SK-N-MC (cell line): ENCODE results near the gene TRIM77.
"Not testable (repeated sequence)": the region's sequence is repeated elsewhere in the genome, so short reads cannot be mapped to it uniquely, and the experiment has no call there.

ENCODE experiments used
- EZH2 ChIP-seq: fragments of 200-600 bp; sonication (generic); IDR thresholded peaks from one replicate; pipeline ENCODE4 v1.6.1; 2017; ENCODE audit warnings: antibody characterized with exemption
- POLR2AphosphoS5 ChIP-seq: IDR thresholded peaks from 2 replicates; pipeline ENCODE4 v1.6.1; 2012; ENCODE audit warnings: mild to moderate bottlenecking, low read depth, low read length, borderline replicate concordance

- TF ChIP-seq POLR2AphosphoS5, EZH2: not testable (repeated sequence)
These were observed 14.9 kb downstream of the TRIM77 start for GRCh38 chr11:89724866-89725498.
